OCI-M1 (cell line): Measurements from ENCODE around the gene KDM3A.

ENCODE experiments used
- DNase-seq: peaks from one replicate; lab custom pipeline; 2025; lab: John Stamatoyannopoulos, UW

Gene KDM3A

GRCh38 chr2:86433137-86433536 is 8.0 kb upstream of the KDM3A start:
- DNase-seq: no peak

DNA sequence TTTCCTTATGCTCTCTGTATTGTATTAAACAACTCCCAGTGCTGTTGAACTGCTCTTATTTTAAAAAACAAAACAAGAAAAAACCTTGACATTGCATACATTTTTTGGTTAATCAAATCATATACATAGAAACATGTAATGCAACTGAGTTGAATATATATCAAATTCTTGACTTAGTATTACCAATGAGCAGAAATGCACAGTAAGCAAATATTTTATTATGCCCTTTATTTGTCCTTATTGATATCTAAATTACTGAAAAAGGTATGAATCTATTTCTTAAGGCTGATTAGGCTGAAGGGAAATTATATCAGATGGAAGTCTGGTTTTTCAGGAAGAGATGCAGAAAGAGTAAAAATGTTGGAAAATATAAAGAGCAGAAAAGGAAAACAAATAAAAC is 6.9 kb upstream of the KDM3A start:
- DNase-seq: no peak

GRCh38 chr2:86435531-86435930 is 5.6 kb upstream of the KDM3A start:
- no peak for DNase-seq

GRCh38 chr2:86436328-86436727 is 4.8 kb upstream of the KDM3A start:
- DNase-seq: no peak

DNA sequence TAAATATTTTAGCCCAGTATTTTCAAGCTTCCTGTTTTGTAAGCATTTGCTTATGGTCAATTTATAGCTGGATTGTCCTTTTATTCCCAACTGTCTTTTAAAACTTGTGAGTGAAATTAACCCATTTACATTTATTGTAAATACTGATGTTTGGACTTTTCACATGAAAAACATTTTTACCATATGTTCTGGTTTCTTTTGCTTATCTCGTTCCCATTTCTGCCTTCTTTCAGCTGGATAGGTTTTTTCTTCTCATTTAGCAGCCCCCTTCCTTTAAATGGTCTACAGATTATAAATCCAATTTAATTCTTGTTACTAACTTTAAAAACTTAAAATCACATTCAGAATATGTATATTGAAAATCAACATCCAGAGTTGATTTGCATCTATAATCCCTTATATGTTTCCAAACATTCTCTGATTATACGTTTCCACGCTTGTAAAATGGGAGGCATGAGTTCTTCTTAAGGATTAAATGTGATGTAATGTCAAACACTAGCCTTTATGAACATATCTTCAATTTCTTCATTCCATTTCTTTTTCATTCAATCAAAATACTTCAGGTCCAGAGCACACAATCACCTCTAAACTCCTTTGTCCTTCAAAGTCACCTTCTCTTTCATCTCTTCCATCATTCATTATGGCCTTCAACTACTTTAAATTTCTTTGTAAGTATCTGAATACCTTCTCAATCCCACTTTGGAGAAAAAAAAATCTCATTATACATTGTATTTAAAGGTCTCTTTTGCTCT is 1.1 kb upstream of the KDM3A start:
- DNase-seq: peak; percentile 32

- DNase-seq: peak; percentile 32
These were observed 266 bp downstream of the KDM3A start for GRCh38 chr2:86441392-86441881.

DNA sequence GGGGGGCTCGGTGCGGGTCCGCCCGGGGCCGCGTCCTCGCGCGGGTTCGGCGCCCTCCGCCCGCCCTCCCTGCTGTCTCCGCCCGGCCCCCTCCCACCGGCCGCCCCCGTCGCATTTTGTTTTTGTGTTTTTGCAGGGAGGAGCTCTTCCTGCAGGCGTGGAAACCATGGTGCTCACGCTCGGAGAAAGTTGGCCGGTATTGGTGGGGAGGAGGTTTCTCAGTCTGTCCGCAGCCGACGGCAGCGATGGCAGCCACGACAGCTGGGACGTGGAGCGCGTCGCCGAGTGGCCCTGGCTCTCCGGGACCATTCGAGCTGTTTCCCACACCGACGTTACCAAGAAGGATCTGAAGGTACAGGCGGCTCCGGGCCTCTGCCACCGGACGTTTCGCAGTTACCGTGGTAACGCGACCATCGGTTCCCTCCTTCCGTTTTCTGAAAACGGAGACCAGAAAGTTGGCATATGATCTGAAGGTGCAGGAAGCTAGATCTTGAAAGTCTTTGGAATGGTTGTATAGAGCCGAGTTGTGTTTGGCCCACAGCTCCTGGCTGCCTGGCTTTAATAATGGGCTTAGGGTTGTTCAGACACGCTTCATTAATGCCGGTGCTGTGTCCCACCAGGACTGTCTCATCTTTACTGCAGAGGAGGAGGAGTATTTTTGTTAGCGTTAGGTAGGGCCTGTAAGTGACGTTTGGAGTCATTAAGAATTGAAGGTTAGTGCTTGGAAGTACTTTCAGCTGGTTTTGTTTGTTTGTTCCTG is 891 bp downstream of the KDM3A start:
- peak; percentile 64 for DNase-seq

GRCh38 chr2:86442642-86443005 is 1.5 kb downstream of the KDM3A start:
- DNase-seq: peak; percentile 83

DNA sequence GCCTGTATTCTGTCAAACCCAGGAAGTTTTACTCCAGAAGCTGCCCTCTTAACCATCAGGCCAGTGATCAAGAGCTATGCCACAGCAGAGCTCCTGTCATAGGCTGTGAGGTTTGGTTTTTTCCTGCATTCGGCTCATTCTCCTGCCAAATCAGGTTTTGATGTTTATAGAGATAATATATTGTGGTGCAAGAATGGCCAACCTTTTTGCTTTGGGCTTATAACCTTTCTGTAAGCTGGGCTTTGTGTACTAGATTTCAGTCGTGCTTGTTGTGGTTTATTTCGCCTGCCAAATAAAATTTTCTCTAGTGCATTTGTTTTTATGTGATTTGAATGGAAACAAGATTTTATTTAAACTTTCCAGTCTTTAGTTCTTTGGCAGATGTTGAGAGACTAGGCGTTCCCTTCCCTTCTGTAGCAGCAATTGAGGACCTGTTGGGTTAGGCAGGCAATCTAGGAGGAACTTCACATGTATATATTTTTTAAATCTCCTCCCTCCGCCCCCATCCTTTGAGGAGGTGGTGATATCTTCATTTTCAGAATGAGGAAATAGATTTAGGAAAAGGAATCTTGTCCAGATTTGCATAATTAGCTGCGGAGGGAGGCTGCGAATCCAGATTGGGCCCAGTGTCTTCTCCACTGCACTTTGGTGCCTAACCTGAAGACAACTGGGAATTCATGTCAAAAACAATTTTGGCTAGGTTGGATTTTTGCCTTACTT is 2.6 kb downstream of the KDM3A start:
- DNase-seq: no peak

- no peak for DNase-seq
These were observed 4.3 kb downstream of the KDM3A start for GRCh38 chr2:86445436-86445835.

DNA sequence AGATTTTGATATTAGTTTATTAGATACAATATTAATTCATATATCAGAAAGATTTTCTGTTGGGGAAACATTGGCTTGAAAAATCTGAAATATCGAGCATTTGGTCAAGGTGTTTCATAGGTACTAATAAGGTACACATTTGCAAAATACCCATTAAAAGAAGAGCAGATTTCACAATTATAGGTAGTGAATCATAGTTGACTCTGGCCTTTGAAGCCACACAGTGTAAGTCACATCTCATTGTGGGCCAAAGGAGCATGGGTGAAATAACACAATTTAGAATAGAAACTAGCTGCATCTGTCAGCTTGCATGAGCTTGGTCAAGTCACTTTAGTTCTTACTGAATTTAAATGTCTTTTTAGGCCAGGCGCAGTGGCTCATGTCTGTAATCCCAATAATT is 4.9 kb downstream of the KDM3A start:
- DNase-seq: no peak

GRCh38 chr2:86453836-86454235 is 12.7 kb downstream of the KDM3A start:
- DNase-seq: peak; percentile 1

DNA sequence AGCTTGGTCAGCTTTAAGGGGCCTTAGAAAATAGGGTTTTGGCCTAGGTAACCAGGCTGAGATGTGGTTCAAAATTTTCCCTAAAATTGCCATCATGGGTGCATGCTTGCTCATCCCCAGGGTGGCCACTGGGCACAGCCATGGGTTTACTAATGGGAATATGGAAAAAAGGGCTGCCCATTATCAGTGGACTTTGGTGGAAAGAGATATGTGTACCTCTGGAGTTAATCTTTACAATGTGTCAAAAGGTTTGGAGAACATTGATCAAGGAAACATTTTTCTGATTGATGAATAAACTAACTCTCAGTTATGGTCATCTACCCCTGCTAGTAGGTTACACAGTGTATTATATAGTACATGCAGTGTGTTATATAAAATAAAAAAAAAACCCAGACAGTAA is 13.1 kb downstream of the KDM3A start:
- no peak for DNase-seq

DNA sequence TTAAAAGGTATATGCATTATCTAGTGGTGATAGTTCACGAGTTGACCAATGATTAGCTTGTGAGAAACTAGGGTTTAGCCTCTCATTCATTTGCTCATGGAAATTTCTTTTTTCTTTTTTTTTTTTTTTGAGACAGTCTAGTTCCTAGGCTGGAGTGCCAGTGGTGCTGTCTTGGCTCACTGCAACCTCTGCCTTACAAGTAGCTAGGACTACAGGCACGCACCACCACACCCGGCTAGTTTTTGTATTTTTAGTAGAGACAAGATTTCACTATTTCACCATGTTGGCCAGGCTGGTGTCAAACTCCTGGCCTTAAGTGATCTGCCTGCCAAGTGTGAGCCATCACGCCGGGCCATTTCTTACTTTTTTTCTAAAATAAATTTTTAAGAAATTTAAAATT is 14.0 kb downstream of the KDM3A start:
- no peak for DNase-seq

DNA sequence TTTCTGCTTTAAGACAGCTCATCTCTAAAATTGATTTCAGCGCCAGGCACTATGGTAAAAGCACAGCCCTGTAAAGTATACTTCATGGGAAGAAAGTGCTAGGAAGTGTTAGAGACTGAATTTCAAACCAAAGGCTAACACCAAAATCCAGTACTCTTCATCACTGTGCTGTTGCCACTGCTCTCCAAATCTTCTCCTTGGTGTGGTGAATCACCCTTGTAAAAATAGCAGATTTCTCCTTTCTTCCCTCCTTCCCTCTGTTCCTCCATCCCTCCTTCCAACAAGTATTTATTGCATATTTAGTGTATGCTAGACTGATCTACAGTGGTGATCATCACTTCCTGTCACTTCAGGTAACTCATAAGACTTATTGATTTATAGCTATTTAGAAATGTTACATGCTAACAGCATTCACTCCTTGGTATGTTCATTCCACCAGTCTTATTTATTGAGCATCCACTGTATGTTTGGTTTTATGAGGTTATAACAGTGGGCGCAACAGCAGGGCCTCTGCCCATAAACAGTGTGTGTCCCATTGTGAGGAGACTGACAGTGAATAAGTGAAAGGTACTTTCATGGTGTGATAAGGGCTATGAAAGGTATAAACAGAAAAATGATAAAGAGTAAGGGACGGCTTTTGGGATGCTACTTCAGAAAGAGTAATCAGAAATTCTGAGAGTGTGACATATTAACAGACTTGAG is 20.0 kb downstream of the KDM3A start:
- no peak for DNase-seq

- no peak for DNase-seq
These were observed 23.5 kb downstream of the KDM3A start for GRCh38 chr2:86464652-86465051.

DNA sequence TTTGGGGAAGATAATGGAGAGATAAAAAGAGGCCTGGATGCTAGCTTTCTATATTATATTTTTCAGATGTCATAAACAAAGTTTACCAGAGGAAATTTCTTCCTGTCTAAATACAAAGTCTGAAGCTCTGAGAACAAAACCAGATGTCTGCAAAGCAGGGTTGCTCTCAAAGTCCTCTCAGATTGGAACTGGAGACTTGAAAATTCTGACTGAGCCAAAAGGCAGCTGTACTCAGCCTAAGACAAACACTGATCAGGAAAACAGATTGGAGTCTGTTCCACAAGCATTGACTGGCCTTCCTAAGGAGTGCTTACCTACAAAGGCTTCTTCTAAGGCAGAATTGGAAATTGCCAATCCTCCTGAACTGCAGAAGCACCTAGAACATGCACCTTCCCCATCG is 25.1 kb downstream of the KDM3A start:
- no peak for DNase-seq

DNA sequence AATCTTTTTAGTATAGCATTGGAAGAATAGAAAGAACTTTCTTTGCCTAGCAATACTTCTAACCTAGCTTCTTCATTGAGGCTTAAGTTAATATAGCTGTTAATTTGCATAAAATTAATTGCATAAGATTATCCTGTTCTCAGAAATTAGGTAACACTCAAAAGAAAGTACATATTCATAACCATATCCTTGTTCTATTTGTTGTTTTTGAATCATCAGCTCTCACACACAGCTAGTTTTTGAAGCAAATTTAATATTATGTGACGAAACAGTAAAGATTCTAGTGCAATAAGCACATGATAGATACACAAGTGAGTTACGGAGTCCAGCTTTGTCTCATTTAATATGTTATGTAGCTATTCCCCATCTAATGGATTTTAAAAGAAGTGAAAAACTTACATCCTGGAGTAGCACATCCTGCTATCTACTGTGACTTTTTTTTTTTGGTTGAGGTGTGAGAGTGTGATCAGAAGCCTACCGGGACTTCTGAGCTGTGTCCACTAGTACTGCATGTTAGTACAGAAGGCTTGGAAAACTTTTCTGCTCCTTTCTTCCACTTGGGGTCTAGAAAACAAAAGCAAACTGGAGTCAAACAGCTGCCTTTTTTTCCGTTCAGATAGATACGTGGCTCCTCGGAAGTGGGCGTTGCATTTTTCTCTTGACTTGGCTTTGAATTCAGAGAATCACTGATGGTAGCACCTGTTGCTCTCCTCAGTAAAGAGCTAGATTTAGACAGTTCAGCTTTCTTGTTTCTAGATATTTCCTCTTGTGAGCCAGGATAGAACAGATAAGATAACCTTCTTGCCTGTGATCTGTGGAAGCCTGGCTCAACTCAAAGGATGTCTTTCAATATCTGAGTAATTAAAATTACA is 27.2 kb downstream of the KDM3A start:
- DNase-seq: no peak

- DNase-seq: no peak
These were observed 29.7 kb downstream of the KDM3A start for GRCh38 chr2:86470890-86471289.

DNA sequence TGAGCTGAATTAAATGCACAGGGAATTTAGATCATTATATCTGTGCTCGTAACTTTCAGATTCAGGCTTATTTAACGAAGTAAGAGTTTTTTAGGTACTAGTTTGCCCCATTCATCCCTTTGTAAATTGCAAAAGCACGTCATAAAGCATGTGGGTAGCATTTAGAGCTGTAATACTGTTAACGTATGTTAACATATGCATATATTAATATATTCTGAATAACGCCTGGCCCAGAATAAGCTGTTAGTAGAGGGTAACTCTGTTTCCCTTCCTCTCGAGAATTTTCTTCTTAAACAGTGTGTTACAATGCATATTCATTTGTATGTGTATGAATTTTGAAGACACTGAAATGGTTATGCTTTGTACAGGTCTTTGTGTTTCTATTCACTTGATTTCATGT is 30.5 kb downstream of the KDM3A start:
- no peak for DNase-seq

DNA sequence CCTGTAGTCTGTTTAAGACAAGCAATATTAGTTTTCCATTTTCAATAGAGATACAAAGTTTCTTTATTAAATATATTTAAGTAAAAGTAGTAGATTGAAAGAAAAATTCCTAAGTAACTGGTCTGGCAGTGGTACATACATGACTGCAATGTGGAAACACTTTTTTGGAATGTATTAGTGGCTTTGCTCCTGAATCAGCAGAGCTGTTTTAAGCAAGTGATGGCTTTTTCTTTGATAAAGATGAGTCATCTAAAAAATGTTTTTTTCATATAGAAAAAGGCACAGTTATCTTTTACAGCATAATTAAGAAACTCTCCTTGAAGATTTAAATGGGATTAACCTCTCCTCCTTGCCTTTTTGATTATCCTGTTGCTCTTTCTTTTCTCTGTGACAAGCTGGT is 34.9 kb downstream of the KDM3A start:
- no peak for DNase-seq
